ENCODE data around the gene MPRIP. TPM values are rescaled to one million over a fixed set of nuclear protein-coding genes. Genes with fewer than 3 reads are reported as not detected.

MPRIP gene
- total RNA-seq, 1 experiment from 2014 or later, result 140 TPM

DNA sequence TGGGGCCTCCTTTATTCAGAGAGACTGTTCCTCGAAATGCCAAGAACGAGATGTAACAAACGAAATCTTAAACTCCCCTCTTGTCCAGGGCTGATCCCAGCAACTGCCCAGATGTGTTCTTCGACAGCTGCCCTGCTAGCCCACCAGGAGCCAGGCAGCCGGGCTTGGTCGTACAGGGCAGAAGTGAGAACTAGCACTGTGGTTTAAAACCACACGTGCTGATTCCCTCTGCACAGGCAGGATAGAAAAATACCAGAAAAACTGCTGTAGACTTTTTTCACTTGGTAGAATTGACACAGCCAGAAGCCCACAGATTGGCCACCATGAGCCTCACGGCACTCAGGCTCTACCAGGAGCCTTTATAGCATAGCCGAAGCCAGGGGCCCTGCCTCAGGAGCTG lies 130.7 kb downstream of the MPRIP start:
- CTCF ChIA-PET, result interaction anchor here (1.4 to 3.4 kb wide), 3 partner anchors 9 to 181 kb away, joined by 3 to 18 read pairs (median 5); no protein-coding TSS in a partner anchor
- no peaks in the 10 kb centered on the region for H3K27me3 Mint-ChIP-seq (ENCODE audit: low read depth)
- POLR2A ChIA-PET, result no interaction called here
- peaks cover 10% of the 10 kb centered on the region; the same call in 1 of the 2 replicates for H3K4me1 Mint-ChIP-seq
- H3K27ac Mint-ChIP-seq, result no peak overlapping the region
- no peaks in the 10 kb centered on the region for H3K9me3 Mint-ChIP-seq
- ATAC-seq (no peak), DNase-seq (ENCODE audit: low spot score) (no peak)
- TF ChIP-seq, protein P1, sequence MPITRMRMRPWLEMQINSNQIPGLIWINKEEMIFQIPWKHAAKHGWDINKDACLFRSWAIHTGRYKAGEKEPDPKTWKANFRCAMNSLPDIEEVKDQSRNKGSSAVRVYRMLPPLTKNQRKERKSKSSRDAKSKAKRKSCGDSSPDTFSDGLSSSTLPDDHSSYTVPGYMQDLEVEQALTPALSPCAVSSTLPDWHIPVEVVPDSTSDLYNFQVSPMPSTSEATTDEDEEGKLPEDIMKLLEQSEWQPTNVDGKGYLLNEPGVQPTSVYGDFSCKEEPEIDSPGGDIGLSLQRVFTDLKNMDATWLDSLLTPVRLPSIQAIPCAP (CRISPR knock-in tag; IDR thresholded peaks at IDR 0.05), result no peak
- no peak for TF ChIP-seq TEAD1 (CRISPR knock-in tag; IDR thresholded peaks at IDR 0.05)
- TF ChIP-seq, protein P2, sequence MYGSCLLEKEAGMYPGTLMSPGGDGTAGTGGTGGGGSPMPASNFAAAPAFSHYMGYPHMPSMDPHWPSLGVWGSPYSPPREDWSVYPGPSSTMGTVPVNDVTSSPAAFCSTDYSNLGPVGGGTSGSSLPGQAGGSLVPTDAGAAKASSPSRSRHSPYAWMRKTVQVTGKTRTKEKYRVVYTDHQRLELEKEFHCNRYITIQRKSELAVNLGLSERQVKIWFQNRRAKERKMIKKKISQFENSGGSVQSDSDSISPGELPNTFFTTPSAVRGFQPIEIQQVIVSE (CRISPR knock-in tag; IDR thresholded peaks at IDR 0.05; ENCODE audit: borderline replicate concordance), result no peak
- TF ChIP-seq, protein P3, sequence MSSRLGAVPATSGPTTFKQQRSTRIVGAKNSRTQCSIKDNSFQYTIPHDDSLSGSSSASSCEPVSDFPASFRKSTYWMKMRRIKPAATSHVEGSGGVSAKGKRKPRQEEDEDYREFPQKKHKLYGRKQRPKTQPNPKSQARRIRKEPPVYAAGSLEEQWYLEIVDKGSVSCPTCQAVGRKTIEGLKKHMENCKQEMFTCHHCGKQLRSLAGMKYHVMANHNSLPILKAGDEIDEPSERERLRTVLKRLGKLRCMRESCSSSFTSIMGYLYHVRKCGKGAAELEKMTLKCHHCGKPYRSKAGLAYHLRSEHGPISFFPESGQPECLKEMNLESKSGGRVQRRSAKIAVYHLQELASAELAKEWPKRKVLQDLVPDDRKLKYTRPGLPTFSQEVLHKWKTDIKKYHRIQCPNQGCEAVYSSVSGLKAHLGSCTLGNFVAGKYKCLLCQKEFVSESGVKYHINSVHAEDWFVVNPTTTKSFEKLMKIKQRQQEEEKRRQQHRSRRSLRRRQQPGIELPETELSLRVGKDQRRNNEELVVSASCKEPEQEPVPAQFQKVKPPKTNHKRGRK (CRISPR knock-in tag; IDR thresholded peaks at IDR 0.05; ENCODE audit: borderline replicate concordance), result no peak
- TF ChIP-seq FOXJ3 (CRISPR knock-in tag; IDR thresholded peaks at IDR 0.05; ENCODE audit: borderline replicate concordance), result no peak
- TF ChIP-seq GRHL2 (CRISPR knock-in tag; IDR thresholded peaks at IDR 0.05; ENCODE audit: insufficient replicate concordance, severe bottlenecking), result no peak
- TF ChIP-seq ZBTB43 (CRISPR knock-in tag; IDR thresholded peaks at IDR 0.05), result no peak
- TF ChIP-seq JUN (CRISPR knock-in tag; IDR thresholded peaks at IDR 0.05), result no peak
- TF ChIP-seq MLX (CRISPR knock-in tag; IDR thresholded peaks at IDR 0.05), result no peak
- TF ChIP-seq HMGA2 (CRISPR knock-in tag; IDR thresholded peaks at IDR 0.05), result no peak
- H3K36me3 Mint-ChIP-seq, result peaks cover 33% of the 10 kb centered on the region
- no peak overlapping the region for H3K4me3 Mint-ChIP-seq

DNA sequence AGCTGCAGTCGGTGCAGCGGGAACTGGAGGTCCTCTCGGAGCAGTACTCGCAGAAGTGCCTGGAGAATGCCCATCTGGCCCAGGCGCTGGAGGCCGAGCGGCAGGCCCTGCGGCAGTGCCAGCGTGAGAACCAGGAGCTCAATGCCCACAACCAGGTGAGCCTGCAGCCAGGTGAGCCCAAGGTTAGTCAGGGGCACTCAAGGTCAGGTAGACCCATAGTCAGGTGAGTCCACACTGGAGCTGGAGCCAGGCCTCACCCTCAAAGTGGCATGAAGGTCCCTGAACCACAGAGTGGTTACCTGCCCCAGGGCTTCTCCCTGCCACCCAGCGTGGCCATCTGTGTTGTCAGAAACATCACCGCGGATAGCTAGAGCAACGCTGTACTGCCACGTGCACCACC lies 131.7 kb downstream of the MPRIP start:
- POLR2A ChIA-PET, result no interaction called here

More for the DNA sequence above, 131.7 kb downstream of the MPRIP start:
- Mint-ChIP-seq H3K36me3 (peaks cover 38% of the 10 kb centered on the region), H3K27ac (no peak overlapping the region), H3K27me3 (ENCODE audit: low read depth) (no peaks in the 10 kb centered on the region), H3K4me3 (no peak overlapping the region), H3K9me3 (no peaks in the 10 kb centered on the region), H3K4me1 (peaks cover 10% of the 10 kb centered on the region; the same call in 1 of the 2 replicates)
- CTCF ChIA-PET, result interaction anchor here (2.2 kb wide), 1 partner anchor 32 kb away, joined by 7 read pairs; no protein-coding TSS in a partner anchor
- no peak for ATAC-seq
- TF ChIP-seq TEAD1 (CRISPR knock-in tag; IDR thresholded peaks at IDR 0.05), result no peak
- TF ChIP-seq GABPB1 (CRISPR knock-in tag; IDR thresholded peaks at IDR 0.05), result no peak
- TF ChIP-seq ZNF219 (CRISPR knock-in tag; IDR thresholded peaks at IDR 0.05; ENCODE audit: borderline replicate concordance), result no peak
- TF ChIP-seq, protein P1 (CRISPR knock-in tag; IDR thresholded peaks at IDR 0.05), result no peak
- no peak for TF ChIP-seq ATF3 (CRISPR knock-in tag; conservative IDR thresholded peaks at IDR 0.05)
- TF ChIP-seq ZNF232 (CRISPR knock-in tag; IDR thresholded peaks at IDR 0.05), result no peak
- TF ChIP-seq, protein P4, sequence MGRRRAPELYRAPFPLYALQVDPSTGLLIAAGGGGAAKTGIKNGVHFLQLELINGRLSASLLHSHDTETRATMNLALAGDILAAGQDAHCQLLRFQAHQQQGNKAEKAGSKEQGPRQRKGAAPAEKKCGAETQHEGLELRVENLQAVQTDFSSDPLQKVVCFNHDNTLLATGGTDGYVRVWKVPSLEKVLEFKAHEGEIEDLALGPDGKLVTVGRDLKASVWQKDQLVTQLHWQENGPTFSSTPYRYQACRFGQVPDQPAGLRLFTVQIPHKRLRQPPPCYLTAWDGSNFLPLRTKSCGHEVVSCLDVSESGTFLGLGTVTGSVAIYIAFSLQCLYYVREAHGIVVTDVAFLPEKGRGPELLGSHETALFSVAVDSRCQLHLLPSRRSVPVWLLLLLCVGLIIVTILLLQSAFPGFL (CRISPR knock-in tag; IDR thresholded peaks at IDR 0.05; ENCODE audit: borderline replicate concordance), result no peak
- no peak for TF ChIP-seq JUN (CRISPR knock-in tag; IDR thresholded peaks at IDR 0.05)
- TF ChIP-seq, protein P3 (CRISPR knock-in tag; IDR thresholded peaks at IDR 0.05; ENCODE audit: borderline replicate concordance), result no peak
- no peak for TF ChIP-seq NR2C2 (CRISPR knock-in tag; IDR thresholded peaks at IDR 0.05)
- TF ChIP-seq ZNF425 (CRISPR knock-in tag; conservative IDR thresholded peaks at IDR 0.05), result no peak
- no peak for TF ChIP-seq ELF4 (CRISPR knock-in tag; IDR thresholded peaks at IDR 0.05; ENCODE audit: low read depth)
- no peak for DNase-seq (ENCODE audit: low spot score)
